Left ventricle myocardium inferior (tissue), 1 donor: Measurements from ENCODE around the gene MST1. TPM values are rescaled to one million over a fixed set of nuclear protein-coding genes. Genes with fewer than 3 reads are reported as not detected.

Experiments used
- DNase-seq: peaks from one replicate; pipeline ENCODE4 v3.0.0-alpha.2; 2020
- H3K27ac ChIP-seq: fragments of 200-600 bp; replicated peaks from 2 replicates; pipeline ENCODE4 v1.8.0; 2021
- H3K27me3 ChIP-seq: fragments of 200-600 bp; 2 replicates; pipeline ENCODE4 v1.8.0; 2021; ENCODE audit warnings: low read depth
- H3K36me3 ChIP-seq: fragments of 200-600 bp; 2 replicates; pipeline ENCODE4 v1.8.0; 2021
- H3K4me1 ChIP-seq: fragments of 200-600 bp; 2 replicates; pipeline ENCODE4 v1.8.0; 2021
- H3K4me3 ChIP-seq: fragments of 200-600 bp; 2 replicates; pipeline ENCODE4 v1.8.0; 2021; ENCODE audit warnings: mild to moderate bottlenecking, moderate library complexity
- H3K9me3 ChIP-seq: fragments of 200-600 bp; replicated peaks from 2 replicates; pipeline ENCODE4 v1.8.0; 2021
- intact Hi-C: fragments of 100-400 bp; cut with micrococcal nuclease; formaldehyde crosslinking; loops from one replicate; pipeline ENCODE4 v1.11.0; 2022
- total RNA-seq: library from RNA; stranded (reverse); fragmentation: NEBNext Ultra II Directional; extraction: Animal tissue kit (Norgen Biotek cat#: 25700); gene quantifications from one replicate; pipeline ENCODE4 v1.2.1, GENCODE V29; 2021
- TF ChIP-seq, protein P1 (sequence below): fragments of 200-600 bp; IDR thresholded peaks from 2 replicates; pipeline ENCODE4 v1.8.0; 2021; ENCODE audit warnings: antibody characterized with exemption, mild to moderate bottlenecking, borderline replicate concordance
- donor health status: DM: no; HTN: yes; CAD: no; lungs with severe emphysema.

The MST1 gene
- total RNA-seq, 1 donor from 2014 or later = 5.4 TPM

GRCh38 chr3:49712631-49713317 is 23.5 kb upstream of the MST1 start:
- intact Hi-C loops = no loop called here
- H3K4me3 ChIP-seq = no peak overlapping the region
- peaks cover 31% of the 10 kb centered on the region for H3K36me3 ChIP-seq
- TF ChIP-seq, protein P1, sequence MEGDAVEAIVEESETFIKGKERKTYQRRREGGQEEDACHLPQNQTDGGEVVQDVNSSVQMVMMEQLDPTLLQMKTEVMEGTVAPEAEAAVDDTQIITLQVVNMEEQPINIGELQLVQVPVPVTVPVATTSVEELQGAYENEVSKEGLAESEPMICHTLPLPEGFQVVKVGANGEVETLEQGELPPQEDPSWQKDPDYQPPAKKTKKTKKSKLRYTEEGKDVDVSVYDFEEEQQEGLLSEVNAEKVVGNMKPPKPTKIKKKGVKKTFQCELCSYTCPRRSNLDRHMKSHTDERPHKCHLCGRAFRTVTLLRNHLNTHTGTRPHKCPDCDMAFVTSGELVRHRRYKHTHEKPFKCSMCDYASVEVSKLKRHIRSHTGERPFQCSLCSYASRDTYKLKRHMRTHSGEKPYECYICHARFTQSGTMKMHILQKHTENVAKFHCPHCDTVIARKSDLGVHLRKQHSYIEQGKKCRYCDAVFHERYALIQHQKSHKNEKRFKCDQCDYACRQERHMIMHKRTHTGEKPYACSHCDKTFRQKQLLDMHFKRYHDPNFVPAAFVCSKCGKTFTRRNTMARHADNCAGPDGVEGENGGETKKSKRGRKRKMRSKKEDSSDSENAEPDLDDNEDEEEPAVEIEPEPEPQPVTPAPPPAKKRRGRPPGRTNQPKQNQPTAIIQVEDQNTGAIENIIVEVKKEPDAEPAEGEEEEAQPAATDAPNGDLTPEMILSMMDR = no peak
- H3K4me1 ChIP-seq = no peaks in the 10 kb centered on the region
- H3K27ac ChIP-seq = no peak overlapping the region
- H3K9me3 ChIP-seq = no peaks in the 10 kb centered on the region
- DNase-seq = no peak
- no peaks in the 10 kb centered on the region for H3K27me3 ChIP-seq

GRCh38 chr3:49712166-49712565 is 22.9 kb upstream of the MST1 start:
- Histone ChIP-seq H3K4me1 (no peaks in the 10 kb centered on the region), H3K27ac (no peak overlapping the region), H3K9me3 (no peaks in the 10 kb centered on the region), H3K4me3 (no peak overlapping the region), H3K36me3 (peaks cover 31% of the 10 kb centered on the region), H3K27me3 (no peaks in the 10 kb centered on the region)
- TF ChIP-seq, protein P1 = no peak
- intact Hi-C loops = no loop called here
- DNase-seq = no peak

GRCh38 chr3:49711489-49711888 is 22.2 kb upstream of the MST1 start:
- H3K36me3 ChIP-seq = peaks cover 32% of the 10 kb centered on the region
- no peak overlapping the region for H3K27ac ChIP-seq
- DNase-seq = no peak
- no peaks in the 10 kb centered on the region for H3K27me3 ChIP-seq
- H3K4me1 ChIP-seq = no peaks in the 10 kb centered on the region
- TF ChIP-seq, protein P1 = no peak
- no peaks in the 10 kb centered on the region for H3K9me3 ChIP-seq
- H3K4me3 ChIP-seq = no peak overlapping the region
- intact Hi-C loops = no loop called here

- TF ChIP-seq, protein P1 = no peak
- intact Hi-C loops = no loop called here
- DNase-seq = no peak
- peaks cover 32% of the 10 kb centered on the region for H3K36me3 ChIP-seq
- no peak overlapping the region for H3K27ac ChIP-seq
- H3K9me3 ChIP-seq = no peaks in the 10 kb centered on the region
- H3K4me1 ChIP-seq = no peaks in the 10 kb centered on the region
- H3K4me3 ChIP-seq = no peak overlapping the region
- no peaks in the 10 kb centered on the region for H3K27me3 ChIP-seq
Observed at GRCh38 chr3:49709852-49710251, 20.6 kb upstream of the MST1 start.

DNA sequence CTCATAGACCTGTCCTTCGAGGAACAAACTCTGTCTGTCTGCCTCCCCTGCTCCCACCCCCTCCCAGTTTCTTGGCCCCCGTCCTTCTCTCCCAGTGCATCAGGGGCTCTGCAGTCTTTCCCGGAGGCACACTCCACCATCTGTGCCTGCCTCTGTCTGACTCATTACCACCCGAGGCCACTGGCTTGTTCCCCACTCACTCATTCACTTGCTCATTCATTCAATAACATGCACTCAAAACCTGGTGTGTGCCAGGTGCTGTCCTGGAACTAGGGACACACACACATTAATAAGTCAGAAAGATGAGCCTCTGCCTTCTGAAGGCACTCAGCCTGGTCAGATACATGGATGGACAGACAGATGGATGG is 17.8 kb upstream of the MST1 start:
- Histone ChIP-seq H3K27ac (no peak overlapping the region), H3K4me1 (peaks cover 7% of the 10 kb centered on the region), H3K36me3 (peaks cover 38% of the 10 kb centered on the region), H3K4me3 (no peak overlapping the region), H3K9me3 (no peaks in the 10 kb centered on the region), H3K27me3 (no peaks in the 10 kb centered on the region)
- TF ChIP-seq, protein P1 = no peak
- no peak for DNase-seq
- intact Hi-C loops = no loop called here
